GM03348 (cell line): ENCODE measurements around the gene EMILIN1.

Experiments used
- DNase-seq: peaks from one replicate; pipeline ENCODE4 v3.0.0; 2012; ENCODE audit warnings: low spot score

The EMILIN1 gene

DNA sequence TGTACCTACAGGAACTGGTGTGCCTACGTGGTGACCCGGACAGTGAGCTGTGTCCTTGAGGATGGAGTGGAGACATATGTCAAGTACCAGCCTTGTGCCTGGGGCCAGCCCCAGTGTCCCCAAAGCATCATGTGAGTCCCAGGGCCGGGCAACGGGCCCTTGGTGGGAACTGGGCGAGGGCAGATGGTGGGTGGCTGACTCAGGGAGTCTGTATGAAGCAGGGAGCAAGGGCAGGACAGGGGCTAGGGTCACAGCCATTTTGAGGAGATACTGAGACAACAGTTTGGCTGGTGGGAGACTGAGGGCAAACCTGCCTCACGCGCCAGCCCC, 1.7 kb downstream of the EMILIN1 start:
- DNase-seq, result no peak

DNA sequence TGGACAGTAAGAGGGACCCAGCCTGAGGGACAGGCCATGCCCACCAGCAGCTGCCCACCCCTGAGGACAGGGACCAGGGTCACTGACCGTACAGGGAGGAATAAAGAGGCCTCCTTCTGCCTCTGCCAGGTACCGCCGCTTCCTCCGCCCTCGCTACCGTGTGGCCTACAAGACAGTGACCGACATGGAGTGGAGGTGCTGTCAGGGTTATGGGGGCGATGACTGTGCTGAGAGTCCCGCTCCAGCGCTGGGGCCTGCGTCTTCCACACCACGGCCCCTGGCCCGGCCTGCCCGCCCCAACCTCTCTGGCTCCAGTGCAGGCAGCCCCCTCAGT, 2.2 kb downstream of the EMILIN1 start:
- DNase-seq, result no peak

DNA sequence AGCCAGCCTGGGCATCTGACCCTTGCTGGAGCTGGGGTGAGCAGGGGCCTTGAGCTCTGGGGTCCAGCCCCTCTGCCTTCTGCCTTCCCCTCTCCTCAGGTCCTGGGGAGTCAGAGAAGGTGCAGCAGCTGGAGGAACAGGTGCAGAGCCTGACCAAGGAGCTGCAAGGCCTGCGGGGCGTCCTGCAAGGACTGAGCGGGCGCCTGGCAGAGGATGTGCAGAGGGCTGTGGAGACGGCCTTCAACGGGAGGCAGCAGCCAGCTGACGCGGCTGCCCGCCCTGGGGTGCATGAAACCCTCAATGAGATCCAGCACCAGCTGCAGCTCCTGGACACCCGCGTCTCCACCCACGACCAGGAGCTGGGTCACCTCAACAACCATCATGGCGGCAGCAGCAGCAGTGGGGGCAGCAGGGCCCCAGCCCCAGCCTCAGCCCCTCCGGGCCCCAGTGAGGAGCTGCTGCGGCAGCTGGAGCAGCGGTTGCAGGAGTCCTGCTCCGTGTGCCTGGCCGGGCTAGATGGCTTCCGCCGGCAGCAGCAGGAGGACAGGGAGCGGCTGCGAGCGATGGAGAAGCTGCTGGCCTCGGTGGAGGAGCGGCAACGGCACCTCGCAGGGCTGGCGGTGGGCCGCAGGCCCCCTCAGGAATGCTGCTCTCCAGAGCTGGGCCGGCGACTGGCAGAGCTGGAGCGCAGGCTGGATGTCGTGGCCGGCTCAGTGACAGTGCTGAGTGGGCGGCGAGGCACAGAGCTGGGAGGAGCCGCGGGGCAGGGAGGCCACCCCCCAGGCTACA, 3.8 kb downstream of the EMILIN1 start:
- DNase-seq, result no peak

DNA sequence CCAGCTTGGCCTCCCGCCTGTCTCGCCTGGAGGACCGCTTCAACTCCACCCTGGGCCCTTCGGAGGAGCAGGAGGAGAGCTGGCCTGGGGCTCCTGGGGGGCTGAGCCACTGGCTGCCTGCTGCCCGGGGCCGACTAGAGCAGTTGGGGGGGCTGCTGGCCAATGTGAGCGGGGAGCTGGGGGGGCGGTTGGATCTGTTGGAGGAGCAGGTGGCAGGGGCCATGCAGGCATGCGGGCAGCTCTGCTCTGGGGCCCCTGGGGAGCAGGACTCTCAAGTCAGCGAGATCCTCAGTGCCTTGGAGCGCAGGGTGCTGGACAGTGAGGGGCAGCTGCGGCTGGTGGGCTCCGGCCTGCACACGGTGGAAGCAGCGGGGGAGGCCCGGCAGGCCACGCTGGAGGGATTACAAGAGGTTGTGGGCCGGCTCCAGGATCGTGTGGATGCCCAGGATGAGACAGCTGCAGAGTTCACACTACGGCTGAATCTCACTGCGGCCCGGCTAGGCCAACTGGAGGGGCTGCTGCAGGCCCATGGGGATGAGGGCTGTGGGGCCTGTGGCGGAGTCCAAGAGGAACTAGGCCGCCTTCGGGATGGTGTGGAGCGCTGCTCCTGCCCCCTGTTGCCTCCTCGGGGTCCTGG, 4.5 kb downstream of the EMILIN1 start:
- no peak for DNase-seq

DNA sequence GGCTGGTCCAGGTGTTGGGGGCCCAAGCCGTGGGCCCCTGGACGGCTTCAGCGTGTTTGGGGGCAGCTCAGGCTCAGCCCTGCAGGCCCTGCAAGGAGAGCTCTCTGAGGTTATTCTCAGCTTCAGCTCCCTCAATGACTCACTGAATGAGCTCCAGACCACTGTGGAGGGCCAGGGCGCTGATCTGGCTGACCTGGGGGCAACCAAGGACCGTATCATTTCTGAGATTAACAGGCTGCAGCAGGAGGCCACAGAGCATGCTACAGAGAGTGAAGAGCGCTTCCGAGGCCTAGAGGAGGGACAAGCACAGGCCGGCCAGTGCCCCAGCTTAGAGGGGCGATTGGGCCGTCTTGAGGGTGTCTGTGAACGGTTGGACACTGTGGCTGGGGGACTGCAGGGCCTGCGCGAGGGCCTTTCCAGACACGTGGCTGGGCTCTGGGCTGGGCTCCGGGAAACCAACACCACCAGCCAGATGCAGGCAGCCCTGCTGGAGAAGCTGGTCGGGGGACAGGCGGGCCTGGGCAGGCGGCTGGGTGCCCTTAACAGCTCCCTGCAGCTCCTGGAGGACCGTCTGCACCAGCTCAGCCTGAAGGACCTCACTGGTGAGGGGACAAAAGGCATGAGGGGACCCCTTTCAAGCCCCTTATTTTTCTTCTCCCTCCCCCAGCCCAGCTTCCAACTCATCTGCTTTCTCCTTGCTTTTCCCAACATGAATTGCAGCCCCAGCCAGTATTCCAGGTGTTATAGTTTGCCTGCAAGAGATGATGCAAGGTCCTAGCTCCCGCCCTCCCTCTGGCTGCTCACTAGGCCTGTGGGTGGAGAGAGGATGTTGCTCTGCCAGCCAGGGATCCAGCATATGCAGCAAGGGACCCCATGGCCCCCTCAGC, 5.2 kb downstream of the EMILIN1 start:
- DNase-seq, result no peak

DNA sequence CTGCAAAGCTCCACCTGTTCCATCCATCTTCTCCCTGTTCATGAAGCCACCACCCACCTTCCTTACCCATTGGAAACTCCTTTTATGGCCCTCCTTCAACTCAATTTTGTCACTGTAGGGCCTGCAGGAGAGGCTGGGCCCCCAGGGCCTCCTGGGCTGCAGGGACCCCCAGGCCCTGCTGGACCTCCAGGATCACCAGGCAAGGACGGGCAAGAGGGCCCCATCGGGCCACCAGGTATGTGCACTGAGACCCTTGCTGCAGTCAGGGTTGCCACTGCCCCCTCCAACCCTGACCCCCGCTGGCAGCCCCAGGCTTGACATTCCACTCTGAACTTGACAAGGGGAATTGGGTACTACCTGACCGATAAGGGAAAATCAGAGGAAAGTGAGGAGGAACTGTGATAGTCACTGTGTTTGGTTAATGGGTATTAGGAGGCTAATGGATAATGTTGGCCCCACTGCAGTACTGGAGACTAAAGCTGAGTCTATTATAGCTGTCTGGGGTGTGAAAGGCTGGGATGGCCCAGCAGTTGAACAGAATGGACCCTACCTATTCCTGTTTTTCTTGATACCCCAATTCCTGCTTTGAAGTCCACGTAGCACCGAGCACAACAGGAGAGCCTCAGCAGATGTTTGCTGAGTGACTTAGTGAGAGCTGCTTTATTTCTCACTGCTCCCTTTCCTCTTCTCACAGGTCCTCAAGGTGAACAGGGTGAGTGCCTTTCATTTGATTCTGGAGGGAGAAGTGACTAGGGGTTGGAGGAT, 6.1 kb downstream of the EMILIN1 start:
- DNase-seq, result no peak

DNA sequence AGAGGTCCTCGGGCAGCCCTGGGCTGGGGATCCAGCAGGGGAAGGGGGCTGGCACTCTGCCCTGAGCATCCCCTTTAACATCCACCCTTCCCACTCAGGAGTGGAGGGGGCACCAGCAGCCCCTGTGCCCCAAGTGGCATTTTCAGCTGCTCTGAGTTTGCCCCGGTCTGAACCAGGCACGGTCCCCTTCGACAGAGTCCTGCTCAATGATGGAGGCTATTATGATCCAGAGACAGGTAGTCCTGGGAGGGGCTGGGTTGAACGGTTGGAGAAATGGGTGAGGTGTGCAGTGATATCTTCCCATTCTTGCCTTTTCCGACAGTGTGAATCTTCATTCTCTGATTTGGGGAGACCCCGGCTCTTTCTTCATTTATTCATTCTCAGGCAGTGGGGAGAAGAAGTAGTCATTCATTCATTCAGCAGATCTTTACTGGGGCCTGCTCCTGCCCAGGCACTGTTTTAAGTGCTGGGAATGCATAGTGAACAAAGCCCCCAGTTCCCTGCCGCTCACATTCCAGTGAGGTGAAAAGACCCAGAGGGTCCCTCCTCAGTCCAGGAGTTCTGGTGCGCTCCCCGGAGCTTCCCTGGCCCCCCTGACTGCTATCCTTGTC, 6.8 kb downstream of the EMILIN1 start:
- no peak for DNase-seq

DNA sequence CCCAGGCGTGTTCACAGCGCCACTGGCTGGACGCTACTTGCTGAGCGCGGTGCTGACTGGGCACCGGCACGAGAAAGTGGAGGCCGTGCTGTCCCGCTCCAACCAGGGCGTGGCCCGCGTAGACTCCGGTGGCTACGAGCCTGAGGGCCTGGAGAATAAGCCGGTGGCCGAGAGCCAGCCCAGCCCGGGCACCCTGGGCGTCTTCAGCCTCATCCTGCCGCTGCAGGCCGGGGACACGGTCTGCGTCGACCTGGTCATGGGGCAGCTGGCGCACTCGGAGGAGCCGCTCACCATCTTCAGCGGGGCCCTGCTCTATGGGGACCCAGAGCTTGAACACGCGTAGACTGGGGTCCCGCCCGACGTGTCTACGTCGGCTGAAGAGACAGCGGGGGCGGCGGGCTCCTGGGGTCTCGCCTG, 7.3 kb downstream of the EMILIN1 start:
- peak; percentile 76 for DNase-seq

DNA sequence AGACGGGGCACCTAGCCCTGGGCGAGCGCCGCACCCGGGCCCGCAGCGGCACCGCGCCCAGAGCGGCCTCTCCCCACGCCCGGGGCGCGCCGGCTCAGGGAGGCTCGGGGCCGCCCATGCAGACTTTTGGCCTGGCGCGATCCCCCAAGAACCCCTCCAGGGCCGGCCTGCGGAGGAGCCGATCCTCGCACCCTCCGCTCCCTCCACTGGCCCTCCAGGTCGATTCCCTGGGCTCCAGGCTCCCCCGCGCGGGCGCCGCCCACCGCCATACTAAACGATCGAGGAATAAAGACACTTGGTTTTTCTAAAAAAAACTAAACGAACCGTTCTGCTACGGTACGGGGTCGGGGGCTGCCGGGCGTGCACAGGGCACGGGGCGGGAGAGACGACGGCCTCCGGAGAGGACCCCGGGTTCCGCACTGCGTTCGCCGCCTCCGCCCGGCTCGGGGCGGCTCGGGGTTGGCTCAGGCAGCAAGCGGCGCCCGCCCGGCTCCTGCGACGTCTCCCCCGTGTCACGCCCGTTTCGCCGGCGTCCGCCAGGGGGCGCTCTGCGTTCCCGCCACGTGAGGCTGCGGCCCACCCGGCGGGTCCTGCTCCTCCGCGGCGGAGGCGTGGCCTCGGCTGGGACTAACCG, 7.8 kb downstream of the EMILIN1 start:
- peak; percentile 99 for DNase-seq

DNA sequence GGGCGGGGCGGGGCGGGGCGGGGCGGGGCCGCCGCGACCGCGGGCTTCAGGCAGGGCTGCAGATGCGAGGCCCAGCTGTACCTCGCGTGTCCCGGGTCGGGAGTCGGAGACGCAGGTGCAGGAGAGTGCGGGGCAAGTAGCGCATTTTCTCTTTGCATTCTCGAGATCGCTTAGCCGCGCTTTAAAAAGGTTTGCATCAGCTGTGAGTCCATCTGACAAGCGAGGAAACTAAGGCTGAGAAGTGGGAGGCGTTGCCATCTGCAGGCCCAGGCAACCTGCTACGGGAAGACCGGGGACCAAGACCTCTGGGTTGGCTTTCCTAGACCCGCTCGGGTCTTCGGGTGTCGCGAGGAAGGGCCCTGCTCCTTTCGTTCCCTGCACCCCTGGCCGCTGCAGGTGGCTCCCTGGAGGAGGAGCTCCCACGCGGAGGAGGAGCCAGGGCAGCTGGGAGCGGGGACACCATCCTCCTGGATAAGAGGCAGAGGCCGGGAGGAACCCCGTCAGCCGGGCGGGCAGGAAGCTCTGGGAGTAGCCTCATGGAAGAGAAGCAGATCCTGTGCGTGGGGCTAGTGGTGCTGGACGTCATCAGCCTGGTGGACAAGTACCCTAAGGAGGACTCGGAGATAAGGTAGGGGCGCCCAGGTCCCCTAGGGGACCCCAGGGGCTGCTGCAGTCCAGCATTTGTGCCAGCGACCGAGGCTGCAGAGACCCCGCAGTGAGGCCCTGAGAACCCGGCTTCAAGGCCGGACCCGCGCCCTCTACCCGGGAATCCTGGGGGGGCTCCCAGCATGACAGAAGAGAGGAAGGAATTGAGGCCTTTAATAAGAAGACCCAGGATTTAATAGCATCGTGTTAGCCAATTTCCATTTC, 8.5 kb downstream of the EMILIN1 start, which contains the start of gene KHK:
KHK (plus strand) TSS at position 49 of the 870 bp plus-strand sequence; CDS start at position 537, 488 bp downstream.
- DNase-seq, result peak; percentile 27

DNA sequence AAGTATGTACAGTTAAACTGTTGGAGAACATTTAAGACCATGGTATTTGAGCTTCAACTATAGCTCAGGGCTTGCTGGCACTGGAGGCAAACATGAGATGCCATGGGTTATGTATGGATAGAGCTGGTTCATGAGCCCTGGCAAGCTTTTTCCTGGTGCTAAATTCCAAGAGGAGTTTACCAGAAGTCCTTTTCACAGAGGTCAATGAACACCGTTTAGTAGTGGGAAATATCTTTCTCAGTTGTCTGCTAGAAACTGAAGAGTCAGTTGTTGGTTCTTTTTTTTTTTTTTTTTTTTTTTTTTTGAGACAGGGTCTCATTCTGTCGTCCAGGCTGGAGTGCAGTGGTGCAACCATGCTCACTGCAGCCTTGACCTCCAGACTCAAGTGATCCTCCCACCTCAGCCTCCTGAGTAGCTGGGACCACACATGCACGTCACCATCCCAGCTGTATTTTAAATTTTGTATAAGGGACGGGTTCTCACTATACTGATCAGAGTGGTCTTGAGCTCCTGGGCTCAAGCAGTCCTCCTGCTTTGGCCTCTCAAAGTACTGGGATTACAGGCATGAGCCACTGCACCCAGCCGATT, 9.5 kb downstream of the EMILIN1 start:
- no peak for DNase-seq

DNA sequence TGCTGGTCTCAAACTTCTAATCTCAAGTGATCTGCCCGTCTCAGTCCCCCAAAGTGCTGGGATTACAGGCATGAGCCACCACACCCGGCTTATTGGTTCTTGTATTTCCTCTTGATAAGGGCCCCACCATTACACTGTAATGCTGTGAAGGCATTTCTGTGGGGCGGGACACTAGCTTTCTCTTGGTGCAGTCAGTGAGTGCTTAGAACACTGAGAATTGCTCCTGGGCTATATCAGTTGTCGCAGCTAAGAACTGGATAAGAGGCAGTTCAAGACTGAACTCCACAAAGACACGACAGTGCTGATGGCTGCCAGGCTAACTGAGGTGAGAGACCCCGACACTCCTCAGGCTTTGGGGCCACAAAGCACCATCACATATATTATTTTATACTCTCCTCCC, 10.2 kb downstream of the EMILIN1 start:
- DNase-seq, result no peak

DNA sequence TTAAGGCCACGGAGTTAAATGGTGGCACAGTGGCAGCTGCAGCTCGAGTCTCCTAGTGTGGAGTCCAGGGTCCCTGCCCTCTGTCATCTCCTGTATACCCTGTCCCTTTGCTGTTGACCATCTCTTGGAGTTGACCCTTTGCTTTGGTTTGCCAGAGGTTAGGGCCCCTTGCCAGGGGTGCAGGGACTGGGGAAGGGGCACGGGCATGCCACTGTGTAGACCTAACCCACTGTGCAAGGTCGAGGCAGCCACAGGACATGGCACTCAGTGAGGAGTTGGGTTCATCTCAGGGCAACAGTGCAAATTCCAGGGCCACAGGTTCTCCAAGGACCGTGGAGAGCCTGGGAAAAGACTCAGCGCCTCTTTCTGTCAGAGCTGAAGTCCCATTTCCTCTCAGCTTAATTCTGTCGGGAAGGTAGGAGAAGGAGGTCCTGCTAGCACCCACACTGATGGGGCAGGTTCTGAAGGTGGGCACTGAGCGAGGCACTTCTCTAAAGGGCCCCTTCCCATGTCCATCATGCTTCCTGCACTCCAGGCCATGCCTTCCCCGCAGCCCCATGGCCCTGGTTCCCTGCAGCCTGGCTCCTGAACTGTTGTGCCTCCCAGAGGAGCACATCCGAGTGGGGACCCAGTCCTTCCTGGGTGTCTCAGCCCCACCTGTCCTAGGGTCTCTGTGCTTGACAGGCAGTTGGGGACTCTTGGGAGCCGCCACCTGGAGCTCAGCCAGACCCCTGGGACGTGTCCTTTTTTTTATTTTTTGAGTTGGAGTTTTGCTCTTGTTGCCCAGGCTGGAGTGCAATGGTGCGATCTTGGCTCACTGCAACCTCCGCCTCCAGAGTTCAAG, 10.9 kb downstream of the EMILIN1 start:
- DNase-seq, result no peak

DNA sequence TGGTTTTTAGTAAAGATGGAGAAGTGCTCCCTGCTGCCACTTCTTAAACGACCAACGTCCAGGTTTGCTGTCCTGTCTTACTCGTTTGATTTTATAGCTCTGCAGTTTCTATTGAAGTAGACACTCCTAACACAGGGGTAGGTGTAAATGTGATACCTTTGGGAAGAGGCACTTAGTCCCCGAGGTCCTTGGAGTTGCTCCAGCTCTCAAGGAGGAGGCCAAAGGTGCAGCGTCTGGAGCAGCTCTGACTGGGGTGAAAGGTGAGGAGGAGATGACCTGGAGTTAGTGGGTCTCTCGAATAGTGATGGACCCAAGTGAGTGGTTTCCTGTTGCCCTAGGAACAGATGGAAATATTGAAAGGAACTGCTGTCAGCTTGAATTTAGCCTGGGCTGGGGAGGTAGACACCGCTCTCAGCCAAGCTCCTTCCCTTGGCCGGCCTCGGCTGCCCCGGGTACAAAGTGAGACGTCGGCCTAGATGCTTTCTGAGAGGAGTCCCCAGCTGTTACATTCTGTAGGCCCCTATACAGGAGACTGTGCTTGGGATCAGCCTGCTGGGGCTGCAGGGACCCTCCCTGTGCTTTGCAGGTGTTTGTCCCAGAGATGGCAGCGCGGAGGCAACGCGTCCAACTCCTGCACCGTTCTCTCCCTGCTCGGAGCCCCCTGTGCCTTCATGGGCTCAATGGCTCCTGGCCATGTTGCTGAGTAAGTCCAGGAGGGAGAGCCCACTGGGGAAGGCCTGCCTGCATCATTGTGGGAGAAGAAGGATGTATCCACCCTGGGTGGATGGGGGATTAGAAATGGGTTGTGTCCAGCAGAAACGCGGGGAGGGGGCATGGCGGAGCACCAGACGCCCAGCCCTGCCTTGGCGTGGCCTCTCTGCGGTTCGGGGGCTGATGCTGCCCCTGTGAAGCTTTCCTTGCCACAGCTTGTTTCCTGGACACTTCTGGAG, 13.6 kb downstream of the EMILIN1 start:
- no peak for DNase-seq

DNA sequence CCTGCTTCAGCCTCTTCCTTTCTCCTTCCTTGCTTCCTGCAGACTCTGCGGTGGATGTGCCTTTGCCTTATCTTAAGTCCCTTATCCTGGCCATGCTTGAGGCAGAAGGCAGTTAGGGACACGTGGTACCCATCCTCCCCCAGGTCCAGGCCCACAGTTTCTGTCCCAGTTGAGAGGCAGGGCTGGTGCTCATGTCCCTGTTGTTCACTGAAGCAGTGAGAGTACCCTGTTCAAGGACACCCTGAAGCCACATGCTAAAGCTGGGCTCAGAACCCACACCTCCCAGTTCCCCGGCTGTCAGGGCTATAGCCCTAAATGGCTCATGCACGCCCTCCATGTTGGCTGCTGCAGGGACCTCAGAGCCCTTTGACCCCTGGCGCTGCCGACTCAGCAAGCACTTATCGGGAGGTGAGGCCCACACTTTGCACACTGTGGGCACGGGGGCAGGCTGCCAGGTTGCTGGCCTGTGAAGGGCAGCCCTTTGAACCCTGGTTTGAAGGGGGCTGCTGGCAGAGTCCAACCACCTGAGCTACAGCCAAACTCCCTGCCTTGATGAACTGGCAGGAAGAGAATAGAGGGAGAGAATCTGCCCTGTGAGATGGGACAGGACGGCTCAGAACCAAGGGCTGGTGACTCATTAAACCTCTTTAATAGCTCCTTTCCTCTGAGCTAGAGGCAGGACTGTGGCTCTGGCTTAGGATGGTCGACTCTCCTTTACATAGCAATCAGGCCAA, 14.4 kb downstream of the EMILIN1 start:
- DNase-seq, result no peak

DNA sequence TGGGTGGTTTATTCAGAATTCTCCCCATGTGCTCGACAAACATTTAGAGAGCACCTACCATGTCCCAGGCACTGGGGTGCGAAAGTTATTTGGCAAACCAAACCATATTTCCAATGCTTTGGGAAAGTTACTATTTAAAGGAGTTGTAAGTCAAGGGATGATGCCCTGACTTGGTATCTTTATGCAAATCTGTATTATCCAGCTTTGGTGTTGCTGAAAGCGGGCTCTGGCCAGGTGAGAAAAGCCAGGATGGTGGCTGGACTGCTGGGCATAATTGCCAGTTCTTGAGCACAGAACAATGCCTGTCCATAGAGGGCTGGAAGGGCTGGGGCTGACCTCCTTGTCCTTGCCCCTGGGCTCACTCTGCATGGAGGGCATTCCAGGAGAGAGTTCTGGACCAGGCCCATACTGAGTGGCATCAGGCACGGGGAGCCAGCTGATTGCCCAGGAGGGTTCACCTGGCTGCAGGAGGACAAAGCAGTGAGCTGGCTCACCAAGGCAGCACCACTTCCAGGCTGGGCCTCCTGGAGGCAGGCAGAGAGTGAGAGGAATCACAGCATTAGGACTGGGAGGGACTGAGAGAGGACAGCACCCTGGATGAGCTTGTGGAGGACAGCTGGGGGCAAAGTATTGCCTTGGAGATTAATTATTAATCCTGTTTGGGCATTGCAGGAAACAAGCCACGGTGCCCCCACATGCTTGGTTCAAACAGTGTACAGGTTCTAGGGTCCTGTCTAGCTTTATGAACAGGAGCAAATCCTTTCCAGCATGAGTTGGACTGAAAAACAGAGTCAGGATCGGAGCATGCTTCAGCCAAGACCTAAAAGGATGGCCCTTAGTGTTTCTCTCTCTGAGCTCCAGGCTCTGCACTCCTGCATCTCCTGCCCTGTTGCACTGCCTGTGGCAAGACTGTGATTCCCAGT, 15.3 kb downstream of the EMILIN1 start:
- no peak for DNase-seq
